ENCODE data around the gene IRX2.

The IRX2 gene

DNA sequence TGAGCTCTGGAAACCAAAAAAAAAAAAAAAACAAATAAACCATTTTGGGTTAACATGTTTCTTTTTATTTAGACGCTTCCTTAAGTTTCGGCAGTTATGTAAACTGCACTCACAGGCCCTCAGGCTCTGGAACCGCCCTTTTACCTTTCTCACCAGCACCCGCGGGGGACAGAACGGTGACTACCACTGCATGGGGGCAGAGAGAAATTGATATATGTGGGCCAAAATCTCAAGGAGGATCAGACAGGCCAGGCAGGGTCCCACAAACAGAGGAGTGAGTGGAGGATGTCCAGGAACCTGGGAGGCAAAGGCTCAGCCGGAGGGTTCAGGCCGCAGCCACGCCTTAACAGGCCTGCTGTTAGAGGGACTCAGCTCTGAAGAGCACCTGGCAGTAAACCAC, 54.4 kb downstream of the IRX2 start:
- 86% methylated on average over 9 of the region's 9 CpGs for WGBS
- Histone ChIP-seq H3K9me3 (ENCODE audit: control insufficient read depth, low read length) (peaks cover 2% of the 10 kb centered on the region), H3K23ac (ENCODE audit: low read length in 2 of 2) (no peak overlapping the region), H3K27ac (ENCODE audit: low read length, poor library complexity, severe bottlenecking) (no peak overlapping the region), H3K4me1 (ENCODE audit: control insufficient read depth, insufficient read depth, low read depth, low read length) (no peaks in the 10 kb centered on the region), H3K4me3 (ENCODE audit: insufficient read depth in 1 of 2, low read depth in 1 of 2, low read length in 2 of 2) (no peak overlapping the region), H2AK5ac (ENCODE audit: low read length, severe bottlenecking) (no peak overlapping the region), H2BK15ac (ENCODE audit: low read depth, poor library complexity, severe bottlenecking) (no peak overlapping the region), H3K4ac (ENCODE audit: low read depth in 1 of 2, low read length in 2 of 2) (no peak overlapping the region), H3K14ac (ENCODE audit: low read length in 2 of 2) (no peak overlapping the region), H4K8ac (ENCODE audit: low read length) (no peak overlapping the region), H2BK120ac (ENCODE audit: low read depth, low read length) (no peak overlapping the region), H3K4me2 (ENCODE audit: low read length, poor library complexity, severe bottlenecking) (no peak overlapping the region), H3K79me1 (replicated peaks; ENCODE audit: low read length, poor library complexity, severe bottlenecking) (no peaks in the 10 kb centered on the region), H3K9ac (ENCODE audit: low read length) (no peak overlapping the region), H3K27me3 (ENCODE audit: control insufficient read depth in 1 of 2, insufficient read depth in 1 of 2, low read length in 2 of 2) (peaks cover 0 to 13% of the 10 kb centered on the region in 2 experiments), H2BK12ac (ENCODE audit: low read length in 2 of 2) (no peak overlapping the region), H2AFZ (ENCODE audit: low read depth, low read length) (no peak overlapping the region), H4K91ac (ENCODE audit: low read length) (no peak overlapping the region), H3K36me3 (ENCODE audit: control insufficient read depth in 1 of 2, insufficient read depth in 2 of 2, low read depth in 1 of 2, low read length in 2 of 2) (no peaks in the 10 kb centered on the region), H3K18ac (ENCODE audit: low read depth in 1 of 2, low read length in 2 of 2) (no peak overlapping the region), H2BK5ac (ENCODE audit: low read depth, low read length, poor library complexity, severe bottlenecking) (no peak overlapping the region)
- DNase-seq: no peak
